Activated CD8-positive, alpha-beta memory T cell treated with anti-CD3 and anti-CD28 coated beads, Interleukin-2, amount 50 U/mL, for 1 hour (primary cell): ENCODE measurements around the gene RGPD6.
"Not testable (repeated sequence)": the region's sequence is repeated elsewhere in the genome, so short reads cannot be mapped to it uniquely, and the experiment has no call there.

Source experiments
- DNase-seq: peaks from one replicate; pipeline ENCODE4 v3.0.0-alpha.2; 2020; ENCODE audit errors: extremely low read depth

RGPD6 gene

GRCh38 chr2:110576763-110577416, at the start of gene RGPD6:
TSS of gene RGPD6 (minus strand) at chr2:110577222. CDS start at chr2:110577024, 198 bp downstream.
- not testable (repeated sequence) for DNase-seq

GRCh38 chr2:110619326-110619939, 42.4 kb upstream of the RGPD6 start:
- not testable (repeated sequence) for DNase-seq

- not testable (repeated sequence) for DNase-seq
Measured at GRCh38 chr2:110613927-110614326, 36.9 kb upstream of the RGPD6 start.

- DNase-seq = not testable (repeated sequence)
Measured at GRCh38 chr2:110610613-110611250, 33.7 kb upstream of the RGPD6 start.

- DNase-seq = not testable (repeated sequence)
Measured at GRCh38 chr2:110609843-110610612, 33.0 kb upstream of the RGPD6 start.

- DNase-seq = not testable (repeated sequence)
Measured at GRCh38 chr2:110608788-110609502, 31.9 kb upstream of the RGPD6 start.

- not testable (repeated sequence) for DNase-seq
Measured at GRCh38 chr2:110605057-110605456, 28.0 kb upstream of the RGPD6 start.

GRCh38 chr2:110603917-110604591, 27.0 kb upstream of the RGPD6 start:
- not testable (repeated sequence) for DNase-seq

GRCh38 chr2:110602139-110602538, 25.1 kb upstream of the RGPD6 start:
- not testable (repeated sequence) for DNase-seq

GRCh38 chr2:110591973-110592372, 15.0 kb upstream of the RGPD6 start:
- not testable (repeated sequence) for DNase-seq

- DNase-seq = not testable (repeated sequence)
Measured at GRCh38 chr2:110589677-110590330, 12.8 kb upstream of the RGPD6 start.

- DNase-seq = not testable (repeated sequence)
Measured at GRCh38 chr2:110588520-110588919, 11.5 kb upstream of the RGPD6 start.

- not testable (repeated sequence) for DNase-seq
Measured at GRCh38 chr2:110579216-110579965, 2.4 kb upstream of the RGPD6 start.

GRCh38 chr2:110578429-110578828, 1.4 kb upstream of the RGPD6 start:
- DNase-seq = not testable (repeated sequence)

- not testable (repeated sequence) for DNase-seq
Measured at GRCh38 chr2:110499755-110500377, 77.2 kb downstream of the RGPD6 start.

GRCh38 chr2:110496027-110496426, 81.0 kb downstream of the RGPD6 start:
- not testable (repeated sequence) for DNase-seq

- DNase-seq = not testable (repeated sequence)
Measured at GRCh38 chr2:110494488-110494887, 82.5 kb downstream of the RGPD6 start.

GRCh38 chr2:110488991-110489390, 88.0 kb downstream of the RGPD6 start:
- not testable (repeated sequence) for DNase-seq

GRCh38 chr2:110482697-110483096, 94.3 kb downstream of the RGPD6 start:
- DNase-seq = not testable (repeated sequence)
